Calu3 (cell line): Measurements from ENCODE around the gene ZNF189. TPM values are rescaled to one million over a fixed set of nuclear protein-coding genes. Genes with fewer than 3 reads are reported as not detected.

Experiments used
- BruUV-seq: library from RNA; stranded (reverse); fragments of 400-500 nt; replicated peaks from 2 replicates; lab custom pipeline; 2021; lab: Mats Ljungman, UMichigan
- CTCF ChIA-PET: fragments of 300-600 bp; sonication (Branson Sonifier 250); formaldehyde crosslinking; loops from one replicate; lab custom pipeline; 2022; ENCODE audit warnings: antibody characterized with exemption; lab: Charles Lee
- DNase-seq: peaks from one replicate; pipeline ENCODE4 v3.0.0; 2022
- H3K27ac Mint-ChIP-seq: one replicate; pipeline ENCODE4 v1.8.0; 2022; ENCODE audit warnings: mixed read lengths; ENCODE audit not compliant: unreplicated experiment
- H3K27me3 Mint-ChIP-seq: one replicate; pipeline ENCODE4 v1.8.0; 2022; ENCODE audit warnings: mixed read lengths; ENCODE audit not compliant: unreplicated experiment
- H3K36me3 Mint-ChIP-seq: one replicate; pipeline ENCODE4 v1.8.0; 2022; ENCODE audit warnings: mild to moderate bottlenecking, moderate library complexity, mixed read lengths; ENCODE audit not compliant: insufficient read depth, unreplicated experiment
- H3K4me1 Mint-ChIP-seq: one replicate; pipeline ENCODE4 v1.8.0; 2022; ENCODE audit warnings: mild to moderate bottlenecking, low read depth, mixed read lengths; ENCODE audit not compliant: unreplicated experiment
- H3K4me3 Mint-ChIP-seq: one replicate; pipeline ENCODE4 v1.8.0; 2022; ENCODE audit warnings: mild to moderate bottlenecking, low read depth, moderate library complexity, mixed read lengths; ENCODE audit not compliant: unreplicated experiment
- H3K9me3 Mint-ChIP-seq: one replicate; pipeline ENCODE4 v1.8.0; 2022; ENCODE audit warnings: low read depth, mixed read lengths; ENCODE audit not compliant: unreplicated experiment
- intact Hi-C: fragments of 100-400 bp; cut with micrococcal nuclease; formaldehyde crosslinking; loops from one replicate; pipeline ENCODE4 v1.10.0; 2022; ENCODE audit not compliant: unreplicated experiment
- total RNA-seq: library from RNA; stranded (reverse); gene quantifications from 2 replicates; pipeline ENCODE4 v1.2.3, GENCODE V29; 2022
- TF ChIP-seq, protein P1 (sequence below): fragments of 200-600 bp; IDR thresholded peaks from one replicate; pipeline ENCODE4 v1.8.0; 2022; ENCODE audit warnings: antibody characterized with exemption; ENCODE audit not compliant: unreplicated experiment

ZNF189 gene
- total RNA-seq, 1 experiment from 2014 or later = 20.1 TPM

DNA sequence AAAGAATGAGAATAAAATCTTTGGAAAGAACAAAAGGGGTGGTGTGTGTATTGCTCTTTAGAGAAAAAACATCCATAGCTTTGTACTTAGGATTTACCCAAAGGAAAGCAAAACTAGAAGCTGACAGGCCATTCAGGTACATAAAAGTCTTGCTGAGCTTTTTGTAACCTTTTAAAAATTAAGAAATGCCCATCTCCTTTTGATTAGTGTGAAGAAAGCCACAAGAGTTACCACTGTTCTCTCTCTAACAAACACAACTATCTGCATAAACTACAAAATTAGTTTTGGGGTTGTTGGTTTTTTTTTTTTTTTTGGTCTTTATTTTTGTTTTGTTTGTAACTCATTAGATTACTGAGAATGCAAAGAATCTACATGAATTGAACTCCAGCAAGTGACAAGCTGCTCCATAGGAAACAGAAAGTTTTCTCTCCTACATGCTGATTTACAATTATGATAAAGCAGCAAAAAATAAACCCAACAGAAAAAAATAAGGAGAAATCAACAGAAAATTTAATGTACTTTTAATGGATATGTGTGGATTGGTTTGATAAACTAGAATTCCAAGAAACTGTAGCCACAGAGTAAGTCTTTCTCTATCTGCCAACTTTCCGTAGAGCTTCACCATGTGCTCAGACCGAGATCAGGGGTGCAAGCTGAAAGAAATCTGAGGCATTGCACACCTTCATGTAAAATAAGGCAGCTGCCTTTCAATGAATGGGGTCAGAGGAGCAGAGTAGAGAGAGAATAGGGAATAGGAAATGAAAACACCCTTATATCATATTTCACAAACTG is 26.1 kb upstream of the ZNF189 start:
- Mint-ChIP-seq H3K4me3 (no peak overlapping the region), H3K9me3 (peaks cover 2% of the 10 kb centered on the region), H3K4me1 (peaks cover 30% of the 10 kb centered on the region), H3K27me3 (no peaks in the 10 kb centered on the region), H3K27ac (no peak overlapping the region), H3K36me3 (no peaks in the 10 kb centered on the region)
- no peak for DNase-seq
- CTCF ChIA-PET = interaction anchor here (0.7 kb wide), 2 partner anchors 12 to 16 kb away, joined by 3 to 4 read pairs; no protein-coding TSS in a partner anchor
- no TSS peak for BruUV-seq
- TF ChIP-seq, protein P1, sequence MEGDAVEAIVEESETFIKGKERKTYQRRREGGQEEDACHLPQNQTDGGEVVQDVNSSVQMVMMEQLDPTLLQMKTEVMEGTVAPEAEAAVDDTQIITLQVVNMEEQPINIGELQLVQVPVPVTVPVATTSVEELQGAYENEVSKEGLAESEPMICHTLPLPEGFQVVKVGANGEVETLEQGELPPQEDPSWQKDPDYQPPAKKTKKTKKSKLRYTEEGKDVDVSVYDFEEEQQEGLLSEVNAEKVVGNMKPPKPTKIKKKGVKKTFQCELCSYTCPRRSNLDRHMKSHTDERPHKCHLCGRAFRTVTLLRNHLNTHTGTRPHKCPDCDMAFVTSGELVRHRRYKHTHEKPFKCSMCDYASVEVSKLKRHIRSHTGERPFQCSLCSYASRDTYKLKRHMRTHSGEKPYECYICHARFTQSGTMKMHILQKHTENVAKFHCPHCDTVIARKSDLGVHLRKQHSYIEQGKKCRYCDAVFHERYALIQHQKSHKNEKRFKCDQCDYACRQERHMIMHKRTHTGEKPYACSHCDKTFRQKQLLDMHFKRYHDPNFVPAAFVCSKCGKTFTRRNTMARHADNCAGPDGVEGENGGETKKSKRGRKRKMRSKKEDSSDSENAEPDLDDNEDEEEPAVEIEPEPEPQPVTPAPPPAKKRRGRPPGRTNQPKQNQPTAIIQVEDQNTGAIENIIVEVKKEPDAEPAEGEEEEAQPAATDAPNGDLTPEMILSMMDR = no peak
- intact Hi-C loops = no loop called here

DNA sequence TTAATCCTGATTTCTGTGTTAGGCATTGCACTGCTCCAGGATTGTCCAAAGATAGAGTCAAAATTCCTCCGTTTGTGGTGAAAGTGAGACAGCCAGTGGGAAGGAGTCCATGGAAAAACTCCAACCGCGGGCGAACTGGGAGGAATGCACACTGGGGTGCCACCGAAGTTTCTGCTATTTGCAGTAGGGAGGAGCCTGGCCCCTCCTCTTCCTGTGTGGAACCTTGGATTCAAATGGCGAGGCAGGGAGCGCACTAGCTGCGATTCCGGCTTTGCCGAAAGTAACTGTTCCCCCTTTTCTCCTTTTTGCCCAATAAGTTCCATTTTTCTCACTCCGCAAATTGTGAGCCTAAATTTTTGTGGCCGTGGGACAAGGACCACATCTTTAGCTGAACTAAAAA is 23.1 kb upstream of the ZNF189 start:
- Mint-ChIP-seq H3K4me1 (peaks cover 22% of the 10 kb centered on the region), H3K9me3 (peaks cover 2% of the 10 kb centered on the region), H3K36me3 (no peaks in the 10 kb centered on the region), H3K27me3 (no peaks in the 10 kb centered on the region), H3K27ac (no peak overlapping the region), H3K4me3 (no peak overlapping the region)
- BruUV-seq = no TSS peak
- CTCF ChIA-PET = no interaction called here
- no peak for DNase-seq
- intact Hi-C loops = no loop called here
- TF ChIP-seq, protein P1 = no peak

DNA sequence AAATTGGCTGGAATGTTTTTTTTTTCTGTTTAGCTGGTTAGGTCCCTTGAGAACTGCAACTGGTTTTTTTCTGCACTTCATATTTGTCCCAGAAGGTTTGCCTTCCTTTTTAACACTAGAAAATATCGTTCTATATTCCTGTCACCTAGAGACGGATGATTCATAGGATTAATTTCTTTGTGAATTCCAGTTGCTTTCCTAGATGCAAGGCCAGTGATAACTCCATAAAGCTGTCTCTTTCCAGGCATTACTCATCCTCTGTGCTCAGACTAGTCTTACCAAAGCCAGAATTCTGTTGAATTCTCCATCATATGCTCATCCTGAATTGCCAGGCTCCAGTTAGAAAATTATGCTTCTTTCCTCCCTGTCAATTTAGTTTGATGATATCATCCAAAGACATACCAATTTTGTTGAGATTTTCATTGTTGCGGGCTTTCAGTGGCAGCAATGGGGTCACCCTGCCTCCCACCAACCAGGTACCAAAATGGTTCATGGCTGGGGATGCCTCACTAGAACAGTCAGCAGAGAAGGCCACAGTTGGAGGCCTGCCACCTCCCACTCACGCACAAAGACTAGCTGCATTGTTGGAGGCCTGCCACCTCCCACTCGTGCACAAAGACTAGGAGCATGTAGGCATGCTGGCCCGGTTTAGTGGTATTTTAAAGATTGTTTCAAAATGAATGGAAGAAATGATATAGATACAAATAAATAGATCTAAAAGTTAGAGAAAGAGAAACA is 22.4 kb upstream of the ZNF189 start:
- H3K27ac Mint-ChIP-seq = no peak overlapping the region
- peaks cover 14% of the 10 kb centered on the region for H3K4me1 Mint-ChIP-seq
- no peak overlapping the region for H3K4me3 Mint-ChIP-seq
- CTCF ChIA-PET = no interaction called here
- peaks cover 2% of the 10 kb centered on the region for H3K9me3 Mint-ChIP-seq
- DNase-seq = no peak
- H3K27me3 Mint-ChIP-seq = no peaks in the 10 kb centered on the region
- BruUV-seq = no TSS peak
- H3K36me3 Mint-ChIP-seq = no peaks in the 10 kb centered on the region
- TF ChIP-seq, protein P1 = no peak
- intact Hi-C loops = no loop called here

DNA sequence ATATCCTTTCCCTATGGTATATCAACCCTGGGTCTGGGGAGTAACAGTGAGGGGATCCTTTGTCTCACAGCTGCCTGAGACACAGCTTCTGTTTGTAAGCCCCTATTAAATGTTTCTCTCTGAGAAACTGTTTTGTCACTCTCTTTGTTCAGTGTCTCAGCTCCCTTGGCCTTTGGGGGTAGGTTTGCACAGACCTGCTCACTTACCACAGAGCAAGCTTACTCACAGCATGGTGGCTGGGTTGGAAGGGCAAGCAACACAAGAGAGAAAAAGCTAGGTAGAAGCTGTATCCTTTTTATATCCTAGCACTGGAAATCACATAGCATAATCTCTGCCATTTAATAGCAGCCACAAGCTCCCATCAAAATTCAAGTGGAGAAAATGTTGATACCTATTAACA is 18.4 kb upstream of the ZNF189 start:
- no peaks in the 10 kb centered on the region for H3K27me3 Mint-ChIP-seq
- peaks cover 6% of the 10 kb centered on the region for H3K9me3 Mint-ChIP-seq
- intact Hi-C loops = loop anchor here (5.0 kb wide), 1 partner anchor 778 kb away; no protein-coding TSS in a partner anchor
- no TSS peak for BruUV-seq
- TF ChIP-seq, protein P1 = no peak
- no peak overlapping the region for H3K4me3 Mint-ChIP-seq
- H3K4me1 Mint-ChIP-seq = peaks cover 21% of the 10 kb centered on the region
- DNase-seq = no peak
- CTCF ChIA-PET = no interaction called here
- H3K36me3 Mint-ChIP-seq = peaks cover 12% of the 10 kb centered on the region
- H3K27ac Mint-ChIP-seq = no peak overlapping the region
